Trophoblast cell (in vitro differentiated cells and primary cell): ENCODE data around the gene SH2D2A.

ENCODE experiments used
- DNase-seq, 2 donors: peaks; one replicate each; pipeline ENCODE4 v3.0.0-alpha.2; 2016
- H2AFZ ChIP-seq: 2 replicates; pipeline ENCODE4 v1.6.1; 2013; ENCODE audit warnings: low read length, moderate library complexity, mild to moderate bottlenecking; ENCODE audit not compliant: insufficient read depth, poor library complexity
- H2AK5ac ChIP-seq: 2 replicates; pipeline ENCODE4 v1.6.1; 2013; ENCODE audit warnings: mild to moderate bottlenecking, low read length
- H2BK120ac ChIP-seq: 2 replicates; pipeline ENCODE4 v1.6.1; 2013; ENCODE audit warnings: low read length, mild to moderate bottlenecking, moderate library complexity; ENCODE audit not compliant: insufficient read depth, poor library complexity
- H2BK12ac ChIP-seq: 2 replicates; pipeline ENCODE4 v1.6.1; 2013; ENCODE audit warnings: mild to moderate bottlenecking, low read length, moderate library complexity
- H2BK5ac ChIP-seq: 2 replicates; pipeline ENCODE4 v1.6.1; 2013; ENCODE audit warnings: low read length, low read depth, moderate library complexity, mild to moderate bottlenecking; ENCODE audit not compliant: poor library complexity
- H3K14ac ChIP-seq: 2 replicates; pipeline ENCODE4 v1.6.1; 2013; ENCODE audit warnings: mild to moderate bottlenecking, low read length
- H3K18ac ChIP-seq: 2 replicates; pipeline ENCODE4 v1.6.1; 2013; ENCODE audit warnings: mild to moderate bottlenecking, low read length
- H3K23ac ChIP-seq: 2 replicates; pipeline ENCODE4 v1.6.1; 2013; ENCODE audit warnings: low read length
- H3K27ac ChIP-seq: 2 replicates; pipeline ENCODE4 v1.5.1; 2013; ENCODE audit warnings: low read depth, mild to moderate bottlenecking, inconsistent platforms, low read length, moderate library complexity
- H3K27me3 ChIP-seq: 2 replicates; pipeline ENCODE4 v1.6.1; 2013; ENCODE audit warnings: inconsistent platforms, mild to moderate bottlenecking, low read length, moderate library complexity; ENCODE audit not compliant: insufficient read depth
- H3K36me3 ChIP-seq, 2 experiments: 1 replicate in 1 of 2; 2 replicates in 1 of 2; pipeline ENCODE4 v1.6.1; 2013; ENCODE audit warnings: low read length in 2 of 2, mild to moderate bottlenecking in 2 of 2, moderate library complexity in 1 of 2; ENCODE audit not compliant: insufficient read depth in 2 of 2, control insufficient read depth in 1 of 2
- H3K4ac ChIP-seq: 2 replicates; pipeline ENCODE4 v1.6.1; 2013; ENCODE audit warnings: low read depth, mild to moderate bottlenecking, low read length, moderate library complexity
- H3K4me1 ChIP-seq, 2 experiments: 1 replicate in 1 of 2; 2 replicates in 1 of 2; pipeline ENCODE4 v1.6.1; 2013; ENCODE audit warnings: low read length in 2 of 2, mild to moderate bottlenecking in 2 of 2, moderate library complexity in 1 of 2; ENCODE audit not compliant: insufficient read depth in 2 of 2, control insufficient read depth in 1 of 2
- H3K4me2 ChIP-seq: 2 replicates; pipeline ENCODE4 v1.6.1; 2013; ENCODE audit warnings: inconsistent platforms, mild to moderate bottlenecking, low read length, moderate library complexity
- H3K4me3 ChIP-seq: 2 replicates; pipeline ENCODE4 v1.5.1; 2013; ENCODE audit warnings: mild to moderate bottlenecking, low read depth, low read length, inconsistent platforms
- H3K79me1 ChIP-seq: one replicate; pipeline ENCODE4 v1.6.1; 2013; ENCODE audit warnings: low read length
- H3K79me2 ChIP-seq: 2 replicates; pipeline ENCODE4 v1.6.1; 2013; ENCODE audit warnings: low read length, mild to moderate bottlenecking; ENCODE audit not compliant: control insufficient read depth, insufficient read depth, poor library complexity
- H3K9ac ChIP-seq: 2 replicates; pipeline ENCODE4 v1.6.1; 2013; ENCODE audit warnings: mild to moderate bottlenecking, low read length
- H3K9me3 ChIP-seq: 2 replicates; pipeline ENCODE4 v1.6.1; 2013; ENCODE audit warnings: low read depth, mild to moderate bottlenecking, control low read depth, inconsistent platforms, low read length; ENCODE audit not compliant: insufficient read depth
- H4K12ac ChIP-seq: 2 replicates; pipeline ENCODE4 v1.6.1; 2013; ENCODE audit warnings: low read depth, mild to moderate bottlenecking, low read length, moderate library complexity
- H4K8ac ChIP-seq: 2 replicates; pipeline ENCODE4 v1.6.1; 2013; ENCODE audit warnings: low read depth, mild to moderate bottlenecking, low read length, moderate library complexity
- H4K91ac ChIP-seq: one replicate; pipeline ENCODE4 v1.6.1; 2013; ENCODE audit warnings: low read depth, mild to moderate bottlenecking, low read length, moderate library complexity
- WGBS: extraction: QIAGEN DNeasy Blood & Tissue Kit; methylation state at CpG from one replicate; pipeline ENCODE4 v1.1.7; 2013; ENCODE audit warnings: missing lambda C conversion rate; ENCODE audit not compliant: insufficient read length, insufficient coverage; ENCODE audit errors: extremely low coverage; 5-methylcytosine and 5-hydroxymethylcytosine counted together

The SH2D2A gene

GRCh38 chr1:156836892-156837291, 20.2 kb upstream of the SH2D2A start:
- DNase-seq: no peak
- no peak overlapping the region for H3K9ac ChIP-seq
- peaks cover 2% of the 10 kb centered on the region for H3K27me3 ChIP-seq
- H3K79me2 ChIP-seq: no peaks in the 10 kb centered on the region
- no peaks in the 10 kb centered on the region for H3K79me1 ChIP-seq
- H3K4ac ChIP-seq: no peak overlapping the region
- no peak overlapping the region for H4K12ac ChIP-seq
- no CpG with 5 or more reads among the region's 4 CpGs for WGBS
- no peak overlapping the region for H2AK5ac ChIP-seq
- no peak overlapping the region for H3K4me2 ChIP-seq
- no peak overlapping the region for H2AFZ ChIP-seq
- H3K4me3 ChIP-seq: no peak overlapping the region
- H2BK12ac ChIP-seq: no peak overlapping the region
- no peaks in the 10 kb centered on the region for H3K9me3 ChIP-seq
- H3K14ac ChIP-seq: no peak overlapping the region
- no peaks in the 10 kb centered on the region for H3K36me3 ChIP-seq
- no peak overlapping the region for H2BK120ac ChIP-seq
- H3K23ac ChIP-seq: no peak overlapping the region
- no peak overlapping the region for H3K18ac ChIP-seq
- H3K4me1 ChIP-seq: no peaks in the 10 kb centered on the region
- no peak overlapping the region for H4K8ac ChIP-seq
- no peak overlapping the region for H2BK5ac ChIP-seq
- H3K27ac ChIP-seq: no peak overlapping the region
- H4K91ac ChIP-seq: no peak overlapping the region

- no peaks in the 10 kb centered on the region for H3K4me1 ChIP-seq
- H4K91ac ChIP-seq: no peak overlapping the region
- no peak overlapping the region for H2BK120ac ChIP-seq
- H3K4me3 ChIP-seq: no peak overlapping the region
- H4K12ac ChIP-seq: no peak overlapping the region
- H3K9ac ChIP-seq: no peak overlapping the region
- H2AK5ac ChIP-seq: no peak overlapping the region
- no CpG with 5 or more reads among the region's 5 CpGs for WGBS
- no peak overlapping the region for H2BK12ac ChIP-seq
- H3K27ac ChIP-seq: no peak overlapping the region
- H3K4ac ChIP-seq: no peak overlapping the region
- no peak overlapping the region for H3K18ac ChIP-seq
- H2BK5ac ChIP-seq: no peak overlapping the region
- H3K79me2 ChIP-seq: no peaks in the 10 kb centered on the region
- H3K23ac ChIP-seq: no peak overlapping the region
- no peaks in the 10 kb centered on the region for H3K36me3 ChIP-seq
- H4K8ac ChIP-seq: no peak overlapping the region
- DNase-seq: no peak
- H3K27me3 ChIP-seq: peaks cover 2% of the 10 kb centered on the region
- H3K9me3 ChIP-seq: peaks cover 2% of the 10 kb centered on the region
- no peak overlapping the region for H2AFZ ChIP-seq
- H3K79me1 ChIP-seq: no peaks in the 10 kb centered on the region
- no peak overlapping the region for H3K14ac ChIP-seq
- H3K4me2 ChIP-seq: no peak overlapping the region
These were observed 19.5 kb upstream of the SH2D2A start for GRCh38 chr1:156836041-156836654.

GRCh38 chr1:156834322-156834721, 17.7 kb upstream of the SH2D2A start:
- Histone ChIP-seq H3K79me2 (no peaks in the 10 kb centered on the region), H2AFZ (no peak overlapping the region)
- no peak for DNase-seq

GRCh38 chr1:156833603-156834002, 17.0 kb upstream of the SH2D2A start:
- H3K27me3 ChIP-seq: peaks cover 2% of the 10 kb centered on the region

More at GRCh38 chr1:156834322-156834721, 17.7 kb upstream of the SH2D2A start:
- Histone ChIP-seq H3K9ac (no peak overlapping the region), H4K91ac (no peak overlapping the region), H3K9me3 (peaks cover 2% of the 10 kb centered on the region), H2AK5ac (no peak overlapping the region), H3K18ac (no peak overlapping the region), H3K14ac (no peak overlapping the region), H4K8ac (no peak overlapping the region), H2BK12ac (no peak overlapping the region), H2BK120ac (no peak overlapping the region), H2BK5ac (no peak overlapping the region), H4K12ac (no peak overlapping the region), H3K79me1 (no peaks in the 10 kb centered on the region), H3K4me3 (no peak overlapping the region), H3K4ac (no peak overlapping the region), H3K36me3 (no peaks in the 10 kb centered on the region), H3K27me3 (peaks cover 2% of the 10 kb centered on the region), H3K23ac (no peak overlapping the region), H3K4me1 (no peaks in the 10 kb centered on the region), H3K4me2 (no peak overlapping the region), H3K27ac (no peak overlapping the region)
- no CpG with 5 or more reads among the region's 3 CpGs for WGBS

More at GRCh38 chr1:156833603-156834002, 17.0 kb upstream of the SH2D2A start:
- no peak overlapping the region for H3K14ac ChIP-seq
- H3K27ac ChIP-seq: no peak overlapping the region
- no peaks in the 10 kb centered on the region for H3K36me3 ChIP-seq
- no peak overlapping the region for H4K12ac ChIP-seq
- no peak overlapping the region for H2BK5ac ChIP-seq
- no peak overlapping the region for H4K8ac ChIP-seq
- no peak overlapping the region for H2BK12ac ChIP-seq
- no peak overlapping the region for H4K91ac ChIP-seq
- H3K4ac ChIP-seq: no peak overlapping the region
- H3K9me3 ChIP-seq: peaks cover 2% of the 10 kb centered on the region
- no peak overlapping the region for H3K4me2 ChIP-seq
- H3K79me2 ChIP-seq: no peaks in the 10 kb centered on the region
- H3K4me3 ChIP-seq: no peak overlapping the region
- H3K9ac ChIP-seq: no peak overlapping the region
- H3K79me1 ChIP-seq: no peaks in the 10 kb centered on the region
- no peaks in the 10 kb centered on the region for H3K4me1 ChIP-seq
- no peak for DNase-seq
- no peak overlapping the region for H2AK5ac ChIP-seq
- H3K18ac ChIP-seq: no peak overlapping the region
- H3K23ac ChIP-seq: no peak overlapping the region
- WGBS: no CpG with 5 or more reads among the region's 2 CpGs
- H2AFZ ChIP-seq: no peak overlapping the region
- no peak overlapping the region for H2BK120ac ChIP-seq
